WTC11 (cell line): ENCODE measurements around the gene TMEM54. TPM values are rescaled to one million over a fixed set of nuclear protein-coding genes. Genes with fewer than 3 reads are reported as not detected.

ENCODE experiments used
- total RNA-seq: library from RNA; stranded (reverse); gene quantifications from 3 replicates; pipeline ENCODE4 v1.2.3, GENCODE V29; 2021

TMEM54 gene
- total RNA-seq, 1 experiment from 2014 or later, result 20.7 TPM

Other genes with a start within 250 kb of the TMEM54 start
- 0.09 to 0.21 TPM (median 0.11 TPM) in 3 replicates for gene SYNC, start 198.6 kb downstream of the TMEM54 start, total RNA-seq
- 142 to 197 TPM (median 154 TPM) in 3 replicates for gene YARS1, start 84.0 kb downstream of the TMEM54 start, total RNA-seq
- gene S100PBP, start 83.7 kb downstream of the TMEM54 start, total RNA-seq, result 62.9 to 73.2 TPM (median 70.2 TPM) in 3 replicates
- gene FNDC5, start 30.5 kb downstream of the TMEM54 start, total RNA-seq, result 1.2 to 1.6 TPM (median 1.4 TPM) in 3 replicates
- gene HPCA, start 14.9 kb downstream of the TMEM54 start, total RNA-seq, result 1.5 to 2.2 TPM (median 1.9 TPM) in 3 replicates
- 14.8 to 21.9 TPM (median 15.4 TPM) in 3 replicates for gene RNF19B, start 63.4 kb upstream of the TMEM54 start, total RNA-seq
- 124 to 132 TPM (median 130 TPM) in 3 replicates for gene AK2, start 135.5 kb upstream of the TMEM54 start, total RNA-seq
- 0.89 to 1.7 TPM (median 1.1 TPM) in 3 replicates for gene AZIN2, start 179.8 kb upstream of the TMEM54 start, total RNA-seq